Measurements from ENCODE around the gene DNAJB8. TPM values are rescaled to one million over a fixed set of nuclear protein-coding genes. Genes with fewer than 3 reads are reported as not detected.
A peak's percentile ranks its signal among the peaks of the same experiment; 100 is the strongest.

The DNAJB8 gene
- total and polyA plus RNA-seq, 9 of the 15 experiments (the other 6 are each of a cell fraction or from before 2014, with no cell fraction given) = not detected

GRCh38 chr3:128419311-128419710, 47.4 kb downstream of the DNAJB8 start (continued):
- TF ChIP-seq ZBTB12 (CRISPR knock-in tag; IDR thresholded peaks at IDR 0.05) (no peak), ZNF146 (CRISPR knock-in tag; IDR thresholded peaks at IDR 0.05; ENCODE audit: unreplicated experiment) (no peak), RCOR1 (IDR thresholded peaks at IDR 0.05; ENCODE audit: borderline replicate concordance in 1 of 2, low read depth in 2 of 2, low read length in 2 of 2) (no peak)

GRCh38 chr3:128418900-128419299, 47.8 kb downstream of the DNAJB8 start:
- intact Hi-C loops (cut with micrococcal nuclease) (no loop called here), in situ Hi-C loops (cut with MboI) (no loop called here)
- no TSS peak for BruUV-seq (replicated peaks)
- TF ChIP-seq STAT5B (CRISPR knock-in tag; IDR thresholded peaks at IDR 0.05) = no peak
- TF ChIP-seq MYC (IDR thresholded peaks at IDR 0.05; ENCODE audit: low read depth, low read length) = no peak
- TF ChIP-seq MYC (CRISPR knock-in tag; IDR thresholded peaks at IDR 0.05; ENCODE audit: borderline replicate concordance, low read depth) = no peak
- no peak for TF ChIP-seq ZNF41 (CRISPR knock-in tag; conservative IDR thresholded peaks at IDR 0.05)
- no peak for TF ChIP-seq ZNF766 (CRISPR knock-in tag; conservative IDR thresholded peaks at IDR 0.05)
- TF ChIP-seq SIN3A (IDR thresholded peaks at IDR 0.05; ENCODE audit: borderline replicate concordance in 2 of 2, control insufficient read depth in 1 of 2, low read depth in 2 of 2, low read length in 2 of 2) = no peak
- no peak for TF ChIP-seq SLC30A9 (CRISPR knock-in tag; IDR thresholded peaks at IDR 0.05)
- TF ChIP-seq RFX7 (CRISPR knock-in tag; IDR thresholded peaks at IDR 0.05) = no peak
- Histone ChIP-seq H3K9me3 (replicated peaks; ENCODE audit: control insufficient read depth, insufficient read depth, low read depth, low read length) (peaks cover 2% of the 10 kb centered on the region; the same call in 1 of the 2 replicates), H3K27me3 (ENCODE audit: control insufficient read depth in 2 of 2, insufficient read depth in 2 of 2, low read length in 2 of 2) (no peaks in the 10 kb centered on the region), H3K79me2 (ENCODE audit: control insufficient read depth, insufficient read depth, low read length) (peaks cover 38% of the 10 kb centered on the region), H3K36me3 (ENCODE audit: control insufficient read depth, insufficient read depth, low read length) (peaks cover 3% of the 10 kb centered on the region; the same call in 1 of the 3 replicates), H3K4me3 (no peak overlapping the region), H3K27ac (ENCODE audit: extremely low read depth, low read depth, low read length) (0 out of 3 replicates have a peak overlapping the region, but pooled peaks have one; percentile 54), H2AFZ (ENCODE audit: low read depth, low read length) (no peak overlapping the region), H4K20me1 (replicated peaks; ENCODE audit: control insufficient read depth, insufficient read depth, low read length) (no peaks in the 10 kb centered on the region), H3K4me2 (ENCODE audit: insufficient read depth, low read length) (no peak overlapping the region), H3K9ac (ENCODE audit: insufficient read depth in 1 of 2, low read depth in 2 of 2, low read length in 2 of 2) (no peak overlapping the region), H3K9me1 (ENCODE audit: control insufficient read depth, insufficient read depth, low read length) (no peaks in the 10 kb centered on the region), H3K4me1 (replicated peaks in 1 of 2; ENCODE audit: control insufficient read depth in 2 of 2, insufficient read depth in 2 of 2, low read length in 2 of 2) (peaks cover 63 to 88% of the 10 kb centered on the region in 2 experiments)
- no peak for ATAC-seq
- DNase-seq (ENCODE audit: extremely low read depth in 1 of 4, low spot score in 3 of 4) = no peak
- no peak for FAIRE-seq
- WGBS (ENCODE audit: insufficient coverage, low coverage, missing lambda C conversion rate) = 85% methylated on average over 2 of the region's 2 CpGs
- POLR2A ChIA-PET = no interaction called here
- CTCF ChIA-PET (ENCODE audit: low intra/inter-chr PET ratio) = no interaction called here

Measured in K562 (cell line).